Endothelial cell of umbilical vein (primary cell): ENCODE measurements around the gene TYSND1. TPM values are rescaled to one million over a fixed set of nuclear protein-coding genes. Genes with fewer than 3 reads are reported as not detected.

Source experiments
- BruUV-seq: library from RNA; stranded (reverse); fragments of 400-500 nt; replicated peaks from 2 replicates; lab custom pipeline; 2021; lab: Mats Ljungman, UMichigan
- CTCF ChIA-PET: fragments of 300-600, 350-600 bp; sonication (Branson Sonifier 250); formaldehyde crosslinking; loops from one replicate; lab custom pipeline; 2021; ENCODE audit warnings: antibody characterized with exemption, inconsistent platforms; lab: Charles Lee
- POLR2A ChIA-PET: fragments of 300-600, 350-600 bp; sonication (Branson Sonifier 250); formaldehyde crosslinking; loops from one replicate; lab custom pipeline; 2021; ENCODE audit warnings: antibody characterized with exemption, inconsistent platforms; lab: Charles Lee
- DNase-seq: peaks from one replicate; pipeline ENCODE4 v3.0.0-alpha.2; 2011; ENCODE audit warnings: low read depth, low spot score
- FAIRE-seq: peaks from 2 replicates; lab custom pipeline; 2011; peaks lifted over from hg19 to GRCh38; lab: Jason Lieb, UNC
- H2AFZ ChIP-seq: 2 replicates; pipeline ENCODE4 v1.6.0; 2012; ENCODE audit warnings: low read depth, low read length, control low read depth, inconsistent platforms
- H3K27ac ChIP-seq: 2 replicates; pipeline ENCODE4 v1.5.1; 2011; ENCODE audit warnings: low read depth, mild to moderate bottlenecking, control low read depth, low read length, moderate library complexity; ENCODE audit not compliant: insufficient read depth
- H3K27me3 ChIP-seq, 2 experiments: 2 replicates each; pipeline versions ENCODE4 v1.6.0 to v1.6.1; 2011; ENCODE audit warnings: low read length in 2 of 2, mixed read lengths in 1 of 2; ENCODE audit not compliant: control insufficient read depth in 2 of 2, insufficient read depth in 2 of 2
- H3K36me3 ChIP-seq, 2 experiments: 2 replicates in 1 of 2; 3 replicates in 1 of 2; pipeline ENCODE4 v1.5.1; 2011; ENCODE audit warnings: low read length in 2 of 2, mild to moderate bottlenecking in 1 of 2, moderate library complexity in 1 of 2; ENCODE audit not compliant: control insufficient read depth in 2 of 2, insufficient read depth in 2 of 2; ENCODE audit errors: extremely low read depth in 1 of 2
- H3K4me1 ChIP-seq: 3 replicates; pipeline ENCODE4 v1.5.1; 2011; ENCODE audit warnings: mild to moderate bottlenecking, low read length; ENCODE audit not compliant: control insufficient read depth, insufficient read depth; ENCODE audit errors: extremely low read depth
- H3K4me2 ChIP-seq: 2 replicates; pipeline ENCODE4 v1.6.1; 2011; ENCODE audit warnings: low read length, control low read depth, mixed read lengths; ENCODE audit not compliant: insufficient read depth
- H3K4me3 ChIP-seq, 3 experiments: fragments of 200-600 bp in 1 of 3; sonication (generic), shearing (Covaris generic) in 1 of 3; replicated peaks in 1 of 3; 2 replicates each; pipeline ENCODE4 v1.5.1; 2011 to 2016; ENCODE audit warnings: control low read depth in 3 of 3, low read length in 3 of 3, mild to moderate bottlenecking in 2 of 3, inconsistent platforms in 1 of 3, low read depth in 1 of 3, moderate library complexity in 1 of 3; ENCODE audit not compliant: insufficient read depth in 1 of 3
- H3K79me2 ChIP-seq: 2 replicates; pipeline ENCODE4 v1.6.0; 2012; ENCODE audit warnings: low read length, inconsistent platforms; ENCODE audit not compliant: control insufficient read depth, insufficient read depth
- H3K9ac ChIP-seq: replicated peaks from 2 replicates; pipeline ENCODE3; 2011; ENCODE audit warnings: low read length, control low read depth; ENCODE audit not compliant: insufficient read depth; ENCODE audit errors: extremely low read depth
- H3K9me1 ChIP-seq: replicated peaks from 3 replicates; pipeline ENCODE4 v1.6.0; 2011; ENCODE audit warnings: mild to moderate bottlenecking, low read length; ENCODE audit not compliant: control insufficient read depth, insufficient read depth; ENCODE audit errors: extremely low read depth
- H3K9me3 ChIP-seq: replicated peaks from 2 replicates; pipeline ENCODE4 v1.5.1; 2012; ENCODE audit warnings: low read length, inconsistent platforms; ENCODE audit not compliant: control insufficient read depth, insufficient read depth
- H4K20me1 ChIP-seq: replicated peaks from 2 replicates; pipeline ENCODE3; 2011; ENCODE audit warnings: mild to moderate bottlenecking, low read length; ENCODE audit not compliant: control insufficient read depth, insufficient read depth; ENCODE audit errors: extremely low read depth
- EZH2 ChIP-seq: IDR thresholded peaks from 2 replicates; pipeline ENCODE4 v1.6.1; 2012; ENCODE audit warnings: borderline replicate concordance, low read depth, mild to moderate bottlenecking, moderate library complexity, low read length, inconsistent platforms; ENCODE audit not compliant: severe bottlenecking
- FOS ChIP-seq: IDR thresholded peaks from 2 replicates; pipeline ENCODE4 v1.6.1; 2011; ENCODE audit warnings: mild to moderate bottlenecking, low read length, moderate library complexity, borderline replicate concordance; ENCODE audit not compliant: insufficient read depth
- GATA2 ChIP-seq: IDR thresholded peaks from 2 replicates; pipeline ENCODE4 v1.7.0; 2011; ENCODE audit warnings: low read depth, mild to moderate bottlenecking, moderate library complexity, mixed read lengths, low read length; ENCODE audit not compliant: insufficient read length, insufficient read depth
- JUN ChIP-seq: IDR thresholded peaks from 2 replicates; pipeline ENCODE4 v1.6.1; 2011; ENCODE audit warnings: borderline replicate concordance, low read depth; ENCODE audit not compliant: insufficient read length, insufficient read depth
- MAX ChIP-seq: IDR thresholded peaks from 2 replicates; pipeline ENCODE4 v1.6.1; 2011; ENCODE audit not compliant: insufficient read depth, insufficient read length
- MYC ChIP-seq: IDR thresholded peaks from one replicate; pipeline ENCODE4 v1.6.1; 2011; ENCODE audit warnings: mild to moderate bottlenecking, low read depth, low read length
- POLR2A ChIP-seq: IDR thresholded peaks from 2 replicates; pipeline ENCODE4 v1.6.1; 2012; ENCODE audit warnings: low read depth, mild to moderate bottlenecking, control low read depth, low read length
- POLR2AphosphoS5 ChIP-seq: IDR thresholded peaks from 2 replicates; pipeline ENCODE4 v1.6.1; 2012; ENCODE audit warnings: low read depth, mild to moderate bottlenecking, control low read depth, low read length, moderate library complexity; ENCODE audit not compliant: insufficient read depth
- dilution Hi-C: fragments of 300-500 bp; cut with MboI; formaldehyde crosslinking; loops from one replicate; pipeline ENCODE4 v1.15.0; 2019; ENCODE audit warnings: low sequenced_read_pairs; ENCODE audit not compliant: extremely low pct_ligation_motif_present
- intact Hi-C: fragments of 100-400 bp; cut with micrococcal nuclease; formaldehyde crosslinking; loops from one replicate; pipeline ENCODE4 v1.10.0; 2022
- polyA plus RNA-seq, 4 experiments: library from polyadenylated mRNA; depleted of rRNA in 3 of 4; stranded (reverse) in 3 of 4; unstranded in 1 of 4; fragments of >200 nt; gene quantifications; 2 replicates each; pipeline versions ENCODE4 v1.2.1 to v1.2.3, GENCODE V29; 2011 to 2012; ENCODE audit warnings: missing spikeins in 1 of 4
- total RNA-seq: library from RNA; stranded (reverse); gene quantifications from 2 replicates; pipeline ENCODE4 v1.2.3, GENCODE V29; 2021
- TF ChIP-seq, protein P1 (sequence below), 2 donors: IDR thresholded peaks; 1 replicate in 1 of 2; 2 replicates in 1 of 2; pipeline ENCODE4 v1.5.1; 2011; ENCODE audit warnings: low read length in 2 of 2, mild to moderate bottlenecking in 2 of 2, moderate library complexity in 2 of 2, control low read depth in 1 of 2, inconsistent platforms in 1 of 2, low read depth in 1 of 2; ENCODE audit not compliant: insufficient read depth in 1 of 2; ENCODE audit errors: extremely low read depth in 1 of 2

The TYSND1 gene
- total and polyA plus RNA-seq, 2 donors (not counting 3 experiments of a cell fraction or from before 2014, with no cell fraction given): 5.1 to 7.8 TPM

DNA sequence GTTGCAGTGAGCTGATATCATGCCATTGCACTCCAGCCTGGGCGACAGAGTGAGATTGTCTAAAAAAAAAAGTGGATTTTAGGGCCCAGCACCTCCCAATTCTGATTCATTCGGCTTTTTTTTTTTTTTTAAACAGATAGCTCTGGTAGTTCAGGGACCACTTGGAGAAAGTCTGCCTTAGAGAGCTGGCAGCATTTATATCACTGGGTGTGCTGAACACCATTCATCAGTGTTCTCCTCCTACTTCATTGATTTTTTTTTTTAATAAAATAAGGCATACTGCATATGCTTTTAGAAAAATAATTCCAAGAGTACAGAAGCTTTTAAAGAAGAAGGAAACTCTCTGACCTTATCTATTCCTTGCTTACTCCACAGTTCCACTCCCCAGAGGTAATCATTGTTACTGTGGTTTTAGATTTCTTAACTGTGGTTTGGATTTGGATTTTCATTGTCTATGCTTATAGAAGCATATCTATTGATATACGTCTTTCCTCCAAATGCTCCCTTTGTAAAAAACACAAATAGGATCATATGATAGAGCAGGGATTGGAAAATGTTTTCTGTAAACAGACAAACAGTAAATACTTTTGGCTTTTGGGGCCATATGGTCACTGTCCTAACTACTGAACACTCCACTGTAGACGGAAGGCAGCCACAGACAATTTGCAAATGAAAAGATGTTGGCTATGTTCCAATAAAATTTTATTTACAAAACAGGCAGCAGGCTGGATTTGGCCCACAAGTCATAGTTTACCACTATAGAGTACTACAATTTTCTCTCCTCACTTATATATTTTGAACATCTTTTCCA lies 44.9 kb upstream of the TYSND1 start:
- Histone ChIP-seq H3K4me1 (no peaks in the 10 kb centered on the region), H3K9me1 (no peaks in the 10 kb centered on the region), H3K9ac (no peak overlapping the region), H3K4me3 (no peak overlapping the region), H3K36me3 (no peaks in the 10 kb centered on the region), H3K27me3 (no peaks in the 10 kb centered on the region), H3K9me3 (no peaks in the 10 kb centered on the region), H4K20me1 (no peaks in the 10 kb centered on the region), H3K27ac (no peak overlapping the region), H3K4me2 (no peak overlapping the region), H2AFZ (no peak overlapping the region), H3K79me2 (no peaks in the 10 kb centered on the region)
- intact Hi-C loops (no loop called here), dilution Hi-C loops (no loop called here)
- no peak for DNase-seq
- no peak for FAIRE-seq
- ChIA-PET CTCF (interaction anchor here (0.7 to 1.8 kb wide), 5 partner anchors 11 to 76 kb away, joined by 3 to 7 read pairs (median 4); partner anchors contain the start of gene TYSND1), POLR2A (interaction anchor here (0.5 kb wide), 1 partner anchor 280 kb away, joined by 4 read pairs; no protein-coding TSS in a partner anchor)
- no peak for TF ChIP-seq EZH2
- no peak for TF ChIP-seq GATA2
- TF ChIP-seq, protein P1, sequence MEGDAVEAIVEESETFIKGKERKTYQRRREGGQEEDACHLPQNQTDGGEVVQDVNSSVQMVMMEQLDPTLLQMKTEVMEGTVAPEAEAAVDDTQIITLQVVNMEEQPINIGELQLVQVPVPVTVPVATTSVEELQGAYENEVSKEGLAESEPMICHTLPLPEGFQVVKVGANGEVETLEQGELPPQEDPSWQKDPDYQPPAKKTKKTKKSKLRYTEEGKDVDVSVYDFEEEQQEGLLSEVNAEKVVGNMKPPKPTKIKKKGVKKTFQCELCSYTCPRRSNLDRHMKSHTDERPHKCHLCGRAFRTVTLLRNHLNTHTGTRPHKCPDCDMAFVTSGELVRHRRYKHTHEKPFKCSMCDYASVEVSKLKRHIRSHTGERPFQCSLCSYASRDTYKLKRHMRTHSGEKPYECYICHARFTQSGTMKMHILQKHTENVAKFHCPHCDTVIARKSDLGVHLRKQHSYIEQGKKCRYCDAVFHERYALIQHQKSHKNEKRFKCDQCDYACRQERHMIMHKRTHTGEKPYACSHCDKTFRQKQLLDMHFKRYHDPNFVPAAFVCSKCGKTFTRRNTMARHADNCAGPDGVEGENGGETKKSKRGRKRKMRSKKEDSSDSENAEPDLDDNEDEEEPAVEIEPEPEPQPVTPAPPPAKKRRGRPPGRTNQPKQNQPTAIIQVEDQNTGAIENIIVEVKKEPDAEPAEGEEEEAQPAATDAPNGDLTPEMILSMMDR (IDR thresholded peaks at IDR 0.05; ENCODE audit: extremely low read depth in 1 of 2, insufficient read depth in 1 of 2, low read depth in 1 of 2, low read length in 2 of 2): no peak
- no peak for TF ChIP-seq MYC
- TF ChIP-seq JUN: no peak
- no peak for TF ChIP-seq POLR2AphosphoS5
- no peak for TF ChIP-seq POLR2A
- TF ChIP-seq MAX: no peak
- no peak for TF ChIP-seq FOS
- no TSS peak for BruUV-seq
